WTC11 (cell line): Measurements from ENCODE around the gene UBAC2. TPM values are rescaled to one million over a fixed set of nuclear protein-coding genes. Genes with fewer than 3 reads are reported as not detected.

Experiments used
- ATAC-seq: fragments of 200-7000 bp; cut with Tn5 transposase; 2 replicates; pipeline ENCODE4 v1.10.0; 2021; ENCODE audit warnings: mild to moderate bottlenecking, moderate library complexity
- CTCF ChIA-PET: fragments of 300-600 bp; sonication (Branson Sonifier 250); formaldehyde crosslinking; loops from one replicate; lab custom pipeline; 2021; ENCODE audit warnings: antibody characterized with exemption; lab: Charles Lee
- POLR2A ChIA-PET: fragments of 350-600 bp; sonication (Branson Sonifier 250); formaldehyde crosslinking; loops from one replicate; lab custom pipeline; 2021; ENCODE audit warnings: antibody characterized with exemption; lab: Charles Lee
- DNase-seq: peaks from one replicate; pipeline ENCODE4 v3.0.0; 2021; ENCODE audit warnings: low spot score
- H3K27ac Mint-ChIP-seq: 2 replicates; pipeline ENCODE4 v1.8.0; 2021; ENCODE audit warnings: mixed read lengths
- H3K27me3 Mint-ChIP-seq: 2 replicates; pipeline ENCODE4 v1.8.0; 2021; ENCODE audit warnings: low read depth, mild to moderate bottlenecking, moderate library complexity, mixed read lengths
- H3K36me3 Mint-ChIP-seq: 2 replicates; pipeline ENCODE4 v1.8.0; 2021; ENCODE audit warnings: mixed read lengths
- H3K4me1 Mint-ChIP-seq: 2 replicates; pipeline ENCODE4 v1.8.0; 2022; ENCODE audit warnings: mixed read lengths
- H3K4me3 Mint-ChIP-seq: 2 replicates; pipeline ENCODE4 v1.8.0; 2021; ENCODE audit warnings: mild to moderate bottlenecking, moderate library complexity, mixed read lengths
- H3K9me3 Mint-ChIP-seq: 2 replicates; pipeline ENCODE4 v1.8.0; 2021; ENCODE audit warnings: mixed read lengths
- ATF1 ChIP-seq: sonication (generic); formaldehyde crosslinking; IDR thresholded peaks from 2 replicates; pipeline ENCODE4 v1.8.1; 2023; ENCODE audit warnings: mild to moderate bottlenecking, moderate library complexity, missing genetic modification reagents
- ETV6 ChIP-seq: sonication (generic); formaldehyde crosslinking; IDR thresholded peaks from 2 replicates; pipeline ENCODE4 v1.8.1; 2022; ENCODE audit warnings: mild to moderate bottlenecking, missing genetic modification reagents
- GABPB1 ChIP-seq: sonication (generic); formaldehyde crosslinking; IDR thresholded peaks from 2 replicates; pipeline ENCODE4 v1.8.1; 2023; ENCODE audit warnings: mild to moderate bottlenecking, missing genetic modification reagents
- IRF2 ChIP-seq: sonication (generic); formaldehyde crosslinking; IDR thresholded peaks from 2 replicates; pipeline ENCODE4 v1.8.0; 2022; ENCODE audit warnings: low read depth, missing genetic modification reagents, borderline replicate concordance
- JAZF1 ChIP-seq: fragments of 250-450 bp; sonication (Bioruptor Pico); IDR thresholded peaks from 2 replicates; pipeline ENCODE4 v1.9.0; 2021; ENCODE audit warnings: moderate library complexity, mild to moderate bottlenecking, inconsistent platforms
- JUN ChIP-seq: sonication (generic); formaldehyde crosslinking; IDR thresholded peaks from 2 replicates; pipeline ENCODE4 v1.8.0; 2023; ENCODE audit warnings: mild to moderate bottlenecking, missing genetic modification reagents
- MXD4 ChIP-seq: fragments of 250-450 bp; sonication (Bioruptor Pico); IDR thresholded peaks from 2 replicates; pipeline ENCODE4 v1.8.0; 2021; ENCODE audit warnings: mild to moderate bottlenecking, moderate library complexity, borderline replicate concordance
- MYBL2 ChIP-seq: sonication (generic); formaldehyde crosslinking; IDR thresholded peaks from 2 replicates; pipeline ENCODE4 v1.8.1; 2023; ENCODE audit warnings: mild to moderate bottlenecking, moderate library complexity, missing genetic modification reagents
- NFATC4 ChIP-seq: fragments of 250-450 bp; sonication (Bioruptor Pico); IDR thresholded peaks from 2 replicates; pipeline ENCODE4 v1.9.0; 2021; ENCODE audit warnings: mild to moderate bottlenecking
- RORB ChIP-seq: fragments of 250-450 bp; sonication (Bioruptor Pico); IDR thresholded peaks from 2 replicates; pipeline ENCODE4 v1.9.0; 2021; ENCODE audit warnings: mild to moderate bottlenecking
- TP53 ChIP-seq: sonication (generic); formaldehyde crosslinking; IDR thresholded peaks from 2 replicates; pipeline ENCODE4 v1.8.1; 2023; ENCODE audit warnings: mild to moderate bottlenecking, missing genetic modification reagents
- ZNF138 ChIP-seq: sonication (generic); formaldehyde crosslinking; conservative IDR thresholded peaks from 2 replicates; pipeline ENCODE4 v1.8.1; 2022; ENCODE audit warnings: mild to moderate bottlenecking, moderate library complexity, missing genetic modification reagents
- ZNF219 ChIP-seq: sonication (generic); formaldehyde crosslinking; IDR thresholded peaks from 2 replicates; pipeline ENCODE4 v1.8.0; 2023; ENCODE audit warnings: missing genetic modification reagents, mild to moderate bottlenecking, borderline replicate concordance
- total RNA-seq: library from RNA; stranded (reverse); gene quantifications from 3 replicates; pipeline ENCODE4 v1.2.3, GENCODE V29; 2021
- TF ChIP-seq, protein P1 (sequence below): sonication (generic); formaldehyde crosslinking; IDR thresholded peaks from 2 replicates; pipeline ENCODE4 v1.8.0; 2022; ENCODE audit warnings: missing genetic modification reagents
- TF ChIP-seq, protein P2 (sequence below): sonication (generic); formaldehyde crosslinking; IDR thresholded peaks from 2 replicates; pipeline ENCODE4 v1.8.1; 2022; ENCODE audit warnings: low read depth, mild to moderate bottlenecking, moderate library complexity, missing genetic modification reagents, borderline replicate concordance
- TF ChIP-seq, protein P3 (sequence below): sonication (generic); formaldehyde crosslinking; IDR thresholded peaks from 2 replicates; pipeline ENCODE4 v1.8.0; 2022; ENCODE audit warnings: mild to moderate bottlenecking, missing genetic modification reagents
- TF ChIP-seq, protein P4 (sequence below): sonication (generic); formaldehyde crosslinking; IDR thresholded peaks from 2 replicates; pipeline ENCODE4 v1.8.1; 2023; ENCODE audit warnings: mild to moderate bottlenecking, missing genetic modification reagents, moderate library complexity
- TF ChIP-seq, protein P5 (sequence below): sonication (generic); formaldehyde crosslinking; IDR thresholded peaks from 2 replicates; pipeline ENCODE4 v1.8.1; 2022; ENCODE audit warnings: mild to moderate bottlenecking, missing genetic modification reagents, moderate library complexity, borderline replicate concordance
- TF ChIP-seq, protein P6 (sequence below): sonication (generic); formaldehyde crosslinking; IDR thresholded peaks from 2 replicates; pipeline ENCODE4 v1.8.1; 2022; ENCODE audit warnings: missing genetic modification reagents, borderline replicate concordance
- TF ChIP-seq, protein P7 (sequence below): sonication (generic); formaldehyde crosslinking; IDR thresholded peaks from 2 replicates; pipeline ENCODE4 v1.8.1; 2023; ENCODE audit warnings: mild to moderate bottlenecking, moderate library complexity, missing genetic modification reagents

UBAC2 gene
- total RNA-seq, 1 experiment from 2014 or later: 64.7 TPM

DNA sequence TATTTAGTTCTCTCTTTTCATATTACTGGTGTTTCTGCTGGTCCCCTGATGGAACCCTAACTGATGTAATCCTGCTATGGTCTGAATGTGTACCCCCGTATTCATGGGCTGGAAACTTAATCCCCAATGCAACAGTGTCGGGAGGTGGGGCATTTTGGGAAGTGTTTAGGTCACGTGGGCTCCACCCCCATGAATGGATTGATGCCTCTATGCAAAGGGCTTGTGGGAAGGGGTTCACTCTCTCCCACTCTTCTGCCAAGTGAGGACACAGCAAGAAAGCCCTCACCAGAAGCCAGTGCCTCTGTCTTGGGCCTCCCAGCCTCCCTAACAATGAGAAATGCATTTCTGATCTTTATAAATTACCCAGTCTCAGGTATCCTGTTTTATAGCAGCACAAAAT is 21.2 kb upstream of the UBAC2 start:
- ChIA-PET CTCF (interaction anchor here (0.6 to 1.1 kb wide), 3 partner anchors 86 to 118 kb away, joined by 3 to 4 read pairs (median 3); no protein-coding TSS in a partner anchor), POLR2A (no interaction called here)
- DNase-seq: no peak
- Mint-ChIP-seq H3K27ac (no peak overlapping the region), H3K27me3 (peaks cover 63% of the 10 kb centered on the region), H3K4me1 (0 out of 2 replicates have a peak, but pooled peaks cover 3% of the 10 kb centered on the region), H3K9me3 (peaks cover 28% of the 10 kb centered on the region), H3K4me3 (no peak overlapping the region), H3K36me3 (peaks cover 16% of the 10 kb centered on the region)
- TF ChIP-seq, protein P1, sequence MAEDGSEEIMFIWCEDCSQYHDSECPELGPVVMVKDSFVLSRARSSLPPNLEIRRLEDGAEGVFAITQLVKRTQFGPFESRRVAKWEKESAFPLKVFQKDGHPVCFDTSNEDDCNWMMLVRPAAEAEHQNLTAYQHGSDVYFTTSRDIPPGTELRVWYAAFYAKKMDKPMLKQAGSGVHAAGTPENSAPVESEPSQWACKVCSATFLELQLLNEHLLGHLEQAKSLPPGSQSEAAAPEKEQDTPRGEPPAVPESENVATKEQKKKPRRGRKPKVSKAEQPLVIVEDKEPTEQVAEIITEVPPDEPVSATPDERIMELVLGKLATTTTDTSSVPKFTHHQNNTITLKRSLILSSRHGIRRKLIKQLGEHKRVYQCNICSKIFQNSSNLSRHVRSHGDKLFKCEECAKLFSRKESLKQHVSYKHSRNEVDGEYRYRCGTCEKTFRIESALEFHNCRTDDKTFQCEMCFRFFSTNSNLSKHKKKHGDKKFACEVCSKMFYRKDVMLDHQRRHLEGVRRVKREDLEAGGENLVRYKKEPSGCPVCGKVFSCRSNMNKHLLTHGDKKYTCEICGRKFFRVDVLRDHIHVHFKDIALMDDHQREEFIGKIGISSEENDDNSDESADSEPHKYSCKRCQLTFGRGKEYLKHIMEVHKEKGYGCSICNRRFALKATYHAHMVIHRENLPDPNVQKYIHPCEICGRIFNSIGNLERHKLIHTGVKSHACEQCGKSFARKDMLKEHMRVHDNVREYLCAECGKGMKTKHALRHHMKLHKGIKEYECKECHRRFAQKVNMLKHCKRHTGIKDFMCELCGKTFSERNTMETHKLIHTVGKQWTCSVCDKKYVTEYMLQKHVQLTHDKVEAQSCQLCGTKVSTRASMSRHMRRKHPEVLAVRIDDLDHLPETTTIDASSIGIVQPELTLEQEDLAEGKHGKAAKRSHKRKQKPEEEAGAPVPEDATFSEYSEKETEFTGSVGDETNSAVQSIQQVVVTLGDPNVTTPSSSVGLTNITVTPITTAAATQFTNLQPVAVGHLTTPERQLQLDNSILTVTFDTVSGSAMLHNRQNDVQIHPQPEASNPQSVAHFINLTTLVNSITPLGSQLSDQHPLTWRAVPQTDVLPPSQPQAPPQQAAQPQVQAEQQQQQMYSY (CRISPR knock-in tag): no peak
- TF ChIP-seq ZNF219 (CRISPR knock-in tag) (no peak), JUN (CRISPR knock-in tag) (no peak), NFATC4 (no peak), MYBL2 (CRISPR knock-in tag) (no peak), TP53 (CRISPR knock-in tag) (no peak), JAZF1 (CRISPR knock-in tag) (no peak), ATF1 (no peak), ZNF138 (no peak), RORB (CRISPR knock-in tag) (no peak), MXD4 (CRISPR knock-in tag) (no peak), ETV6 (CRISPR knock-in tag) (no peak), GABPB1 (CRISPR knock-in tag) (no peak), IRF2 (CRISPR knock-in tag) (no peak)
- TF ChIP-seq, protein P2, sequence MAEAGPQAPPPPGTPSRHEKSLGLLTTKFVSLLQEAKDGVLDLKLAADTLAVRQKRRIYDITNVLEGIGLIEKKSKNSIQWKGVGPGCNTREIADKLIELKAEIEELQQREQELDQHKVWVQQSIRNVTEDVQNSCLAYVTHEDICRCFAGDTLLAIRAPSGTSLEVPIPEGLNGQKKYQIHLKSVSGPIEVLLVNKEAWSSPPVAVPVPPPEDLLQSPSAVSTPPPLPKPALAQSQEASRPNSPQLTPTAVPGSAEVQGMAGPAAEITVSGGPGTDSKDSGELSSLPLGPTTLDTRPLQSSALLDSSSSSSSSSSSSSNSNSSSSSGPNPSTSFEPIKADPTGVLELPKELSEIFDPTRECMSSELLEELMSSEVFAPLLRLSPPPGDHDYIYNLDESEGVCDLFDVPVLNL (CRISPR knock-in tag): no peak
- TF ChIP-seq, protein P3, sequence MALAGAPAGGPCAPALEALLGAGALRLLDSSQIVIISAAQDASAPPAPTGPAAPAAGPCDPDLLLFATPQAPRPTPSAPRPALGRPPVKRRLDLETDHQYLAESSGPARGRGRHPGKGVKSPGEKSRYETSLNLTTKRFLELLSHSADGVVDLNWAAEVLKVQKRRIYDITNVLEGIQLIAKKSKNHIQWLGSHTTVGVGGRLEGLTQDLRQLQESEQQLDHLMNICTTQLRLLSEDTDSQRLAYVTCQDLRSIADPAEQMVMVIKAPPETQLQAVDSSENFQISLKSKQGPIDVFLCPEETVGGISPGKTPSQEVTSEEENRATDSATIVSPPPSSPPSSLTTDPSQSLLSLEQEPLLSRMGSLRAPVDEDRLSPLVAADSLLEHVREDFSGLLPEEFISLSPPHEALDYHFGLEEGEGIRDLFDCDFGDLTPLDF: no peak
- TF ChIP-seq, protein P4, sequence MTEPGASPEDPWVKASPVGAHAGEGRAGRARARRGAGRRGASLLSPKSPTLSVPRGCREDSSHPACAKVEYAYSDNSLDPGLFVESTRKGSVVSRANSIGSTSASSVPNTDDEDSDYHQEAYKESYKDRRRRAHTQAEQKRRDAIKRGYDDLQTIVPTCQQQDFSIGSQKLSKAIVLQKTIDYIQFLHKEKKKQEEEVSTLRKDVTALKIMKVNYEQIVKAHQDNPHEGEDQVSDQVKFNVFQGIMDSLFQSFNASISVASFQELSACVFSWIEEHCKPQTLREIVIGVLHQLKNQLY (CRISPR knock-in tag): no peak
- TF ChIP-seq, protein P5, sequence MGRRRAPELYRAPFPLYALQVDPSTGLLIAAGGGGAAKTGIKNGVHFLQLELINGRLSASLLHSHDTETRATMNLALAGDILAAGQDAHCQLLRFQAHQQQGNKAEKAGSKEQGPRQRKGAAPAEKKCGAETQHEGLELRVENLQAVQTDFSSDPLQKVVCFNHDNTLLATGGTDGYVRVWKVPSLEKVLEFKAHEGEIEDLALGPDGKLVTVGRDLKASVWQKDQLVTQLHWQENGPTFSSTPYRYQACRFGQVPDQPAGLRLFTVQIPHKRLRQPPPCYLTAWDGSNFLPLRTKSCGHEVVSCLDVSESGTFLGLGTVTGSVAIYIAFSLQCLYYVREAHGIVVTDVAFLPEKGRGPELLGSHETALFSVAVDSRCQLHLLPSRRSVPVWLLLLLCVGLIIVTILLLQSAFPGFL: no peak
- TF ChIP-seq, protein P6, sequence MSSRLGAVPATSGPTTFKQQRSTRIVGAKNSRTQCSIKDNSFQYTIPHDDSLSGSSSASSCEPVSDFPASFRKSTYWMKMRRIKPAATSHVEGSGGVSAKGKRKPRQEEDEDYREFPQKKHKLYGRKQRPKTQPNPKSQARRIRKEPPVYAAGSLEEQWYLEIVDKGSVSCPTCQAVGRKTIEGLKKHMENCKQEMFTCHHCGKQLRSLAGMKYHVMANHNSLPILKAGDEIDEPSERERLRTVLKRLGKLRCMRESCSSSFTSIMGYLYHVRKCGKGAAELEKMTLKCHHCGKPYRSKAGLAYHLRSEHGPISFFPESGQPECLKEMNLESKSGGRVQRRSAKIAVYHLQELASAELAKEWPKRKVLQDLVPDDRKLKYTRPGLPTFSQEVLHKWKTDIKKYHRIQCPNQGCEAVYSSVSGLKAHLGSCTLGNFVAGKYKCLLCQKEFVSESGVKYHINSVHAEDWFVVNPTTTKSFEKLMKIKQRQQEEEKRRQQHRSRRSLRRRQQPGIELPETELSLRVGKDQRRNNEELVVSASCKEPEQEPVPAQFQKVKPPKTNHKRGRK: no peak
- TF ChIP-seq, protein P7, sequence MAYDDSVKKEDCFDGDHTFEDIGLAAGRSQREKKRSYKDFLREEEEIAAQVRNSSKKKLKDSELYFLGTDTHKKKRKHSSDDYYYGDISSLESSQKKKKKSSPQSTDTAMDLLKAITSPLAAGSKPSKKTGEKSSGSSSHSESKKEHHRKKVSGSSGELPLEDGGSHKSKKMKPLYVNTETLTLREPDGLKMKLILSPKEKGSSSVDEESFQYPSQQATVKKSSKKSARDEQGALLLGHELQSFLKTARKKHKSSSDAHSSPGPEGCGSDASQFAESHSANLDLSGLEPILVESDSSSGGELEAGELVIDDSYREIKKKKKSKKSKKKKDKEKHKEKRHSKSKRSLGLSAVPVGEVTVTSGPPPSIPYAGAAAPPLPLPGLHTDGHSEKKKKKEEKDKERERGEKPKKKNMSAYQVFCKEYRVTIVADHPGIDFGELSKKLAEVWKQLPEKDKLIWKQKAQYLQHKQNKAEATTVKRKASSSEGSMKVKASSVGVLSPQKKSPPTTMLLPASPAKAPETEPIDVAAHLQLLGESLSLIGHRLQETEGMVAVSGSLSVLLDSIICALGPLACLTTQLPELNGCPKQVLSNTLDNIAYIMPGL (CRISPR knock-in tag): no peak
- no peak for ATAC-seq
